ENCODE measurements around the gene PCBP1.
"Not testable (repeated sequence)": the region's sequence is repeated elsewhere in the genome, so short reads cannot be mapped to it uniquely, and the experiment has no call there.

PCBP1 gene

DNA sequence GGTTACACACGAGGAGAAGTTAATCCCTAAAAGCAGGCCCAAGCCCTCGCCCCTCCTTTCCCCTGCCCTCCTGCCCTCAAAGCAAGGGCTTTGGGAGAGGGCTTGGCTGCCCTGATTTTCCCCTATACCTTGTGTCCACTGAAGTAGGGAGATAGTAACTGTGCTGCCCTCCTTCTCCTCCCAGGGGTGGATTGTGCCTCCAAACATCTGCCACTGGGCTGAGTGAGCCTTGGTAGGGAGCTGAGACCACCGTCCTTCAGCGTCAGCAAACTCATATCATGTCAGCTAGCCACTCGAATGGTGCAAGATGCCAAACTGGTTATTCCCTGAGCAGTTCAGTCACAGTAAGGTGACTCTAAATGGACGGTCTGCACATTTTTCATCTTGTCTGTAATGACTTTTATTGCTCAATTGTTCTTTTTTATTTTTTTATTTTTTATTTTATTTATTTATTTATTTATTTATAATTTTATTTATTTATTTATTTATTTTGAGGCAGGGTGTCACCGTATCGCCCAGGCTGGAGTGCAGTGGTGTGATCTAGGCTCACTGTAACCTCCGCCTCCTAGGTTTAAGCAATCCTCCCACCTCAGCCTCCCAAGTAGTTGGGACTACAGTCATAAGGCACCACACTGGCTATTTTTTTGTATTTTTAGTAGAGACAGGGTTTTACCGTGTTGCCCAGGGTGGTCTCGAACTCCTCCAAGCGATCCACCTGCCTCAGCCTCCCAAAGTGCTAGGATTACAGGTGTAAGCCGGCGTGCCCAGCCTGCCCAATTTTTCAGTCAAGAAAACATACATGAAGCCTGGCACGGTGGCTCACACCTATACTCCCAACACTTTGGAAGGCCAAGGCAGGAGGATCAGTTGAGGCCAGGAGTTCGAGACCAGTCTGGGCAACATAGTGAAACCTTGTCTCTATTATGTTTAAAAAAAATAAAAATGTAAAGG lies 8.7 kb downstream of the PCBP1 start:
- no peak overlapping the region for H3K4me3 ChIP-seq (ENCODE audit: low read depth, low read length)

DNA sequence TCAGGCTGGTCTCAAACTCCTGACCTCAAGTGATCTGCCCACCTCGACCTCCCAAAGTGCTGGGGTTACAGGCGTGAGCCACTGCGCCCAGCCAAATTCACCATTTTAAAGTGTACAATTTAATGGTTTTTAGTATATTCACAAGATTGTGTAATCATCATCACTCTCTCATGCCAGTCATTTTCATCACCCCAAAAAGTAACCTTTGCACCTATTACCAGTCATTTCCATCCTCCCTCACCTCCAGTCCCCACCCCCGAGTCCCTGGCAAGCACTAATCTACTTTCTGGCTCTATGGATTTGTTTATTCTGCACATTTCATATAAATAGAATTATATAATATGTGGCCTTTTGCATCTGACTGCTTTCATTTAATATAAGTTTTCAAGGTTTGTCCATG lies 10.8 kb downstream of the PCBP1 start:
- no peak overlapping the region for H3K4me3 ChIP-seq (ENCODE audit: low read depth, low read length)

DNA sequence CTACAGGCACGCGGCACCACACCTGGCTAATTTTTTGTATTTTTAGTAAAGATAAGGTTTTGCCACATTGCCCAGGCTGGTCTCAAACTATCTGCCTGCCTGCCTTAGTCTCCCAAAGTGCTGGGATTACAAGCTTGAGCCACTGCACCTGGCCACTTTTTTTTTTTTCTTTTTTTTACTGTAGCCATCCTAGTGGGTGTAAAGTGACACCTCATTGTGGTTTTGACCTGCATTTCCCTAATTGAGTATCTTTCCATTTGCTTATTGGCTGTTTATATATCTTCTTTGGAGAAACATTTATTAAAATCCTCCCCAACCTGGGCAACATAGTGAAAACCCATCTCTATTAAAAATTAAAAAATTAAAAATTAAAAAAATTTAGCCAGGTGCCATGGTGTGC lies 12.0 kb downstream of the PCBP1 start:
- H3K4me3 ChIP-seq (ENCODE audit: low read depth, low read length) = no peak overlapping the region

- no peak overlapping the region for H3K4me3 ChIP-seq (ENCODE audit: low read depth, low read length)
Measured at GRCh38 chr2:70101174-70101573, 13.9 kb downstream of the PCBP1 start.

DNA sequence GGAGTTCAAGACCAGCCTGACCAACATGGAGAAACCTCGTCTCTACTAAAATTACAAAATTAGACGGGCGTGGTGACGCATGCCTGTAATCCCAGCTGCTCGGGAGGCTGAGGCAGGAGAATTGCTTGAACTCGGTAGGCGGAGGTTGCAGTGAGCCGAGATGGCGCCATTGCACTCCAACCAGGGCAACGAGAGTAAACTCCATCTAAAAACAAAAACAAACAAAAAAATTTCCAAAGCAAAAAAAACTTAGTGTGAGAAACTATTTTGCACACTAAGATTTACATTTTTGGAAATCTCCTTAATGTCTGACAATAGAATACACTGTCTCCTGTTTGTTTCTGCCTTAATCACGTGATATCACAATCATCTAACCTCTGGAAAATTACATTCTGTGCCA lies 14.4 kb downstream of the PCBP1 start:
- H3K4me3 ChIP-seq (ENCODE audit: low read depth, low read length) = not testable (repeated sequence)

GRCh38 chr2:70102323-70102905 lies 15.1 kb downstream of the PCBP1 start:
- H3K4me3 ChIP-seq (ENCODE audit: low read depth, low read length) = not testable (repeated sequence)

DNA sequence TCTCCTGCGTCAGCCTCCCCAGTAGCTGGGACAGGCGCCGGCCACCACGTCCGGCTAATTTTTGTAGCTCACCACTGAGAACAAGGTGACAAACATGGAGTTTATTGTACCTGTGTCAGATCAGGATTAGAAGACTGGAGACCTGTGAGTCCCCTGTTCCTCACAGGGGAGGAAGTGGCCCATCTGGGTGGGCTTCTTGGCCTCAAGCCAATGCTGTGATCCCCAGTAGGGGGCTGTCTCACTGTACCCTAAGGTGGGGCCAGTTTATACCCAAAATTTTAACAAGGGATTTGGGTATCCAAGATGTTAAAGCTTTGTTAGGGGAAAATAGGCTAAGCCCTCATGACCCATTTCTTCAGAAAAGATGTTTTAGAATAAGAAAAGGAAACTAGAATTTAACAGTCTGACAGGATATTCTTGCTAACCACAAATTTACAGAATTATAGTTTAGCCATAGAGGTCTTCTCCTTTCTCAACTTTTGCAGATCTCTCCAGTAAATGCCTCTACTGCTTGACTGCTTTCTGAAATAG lies 16.3 kb downstream of the PCBP1 start:
- no peak overlapping the region for H3K4me3 ChIP-seq (ENCODE audit: low read depth, low read length)

- no peak overlapping the region for H3K4me3 ChIP-seq (ENCODE audit: low read depth, low read length)
Measured at GRCh38 chr2:70104231-70105111, 17.2 kb downstream of the PCBP1 start.

DNA sequence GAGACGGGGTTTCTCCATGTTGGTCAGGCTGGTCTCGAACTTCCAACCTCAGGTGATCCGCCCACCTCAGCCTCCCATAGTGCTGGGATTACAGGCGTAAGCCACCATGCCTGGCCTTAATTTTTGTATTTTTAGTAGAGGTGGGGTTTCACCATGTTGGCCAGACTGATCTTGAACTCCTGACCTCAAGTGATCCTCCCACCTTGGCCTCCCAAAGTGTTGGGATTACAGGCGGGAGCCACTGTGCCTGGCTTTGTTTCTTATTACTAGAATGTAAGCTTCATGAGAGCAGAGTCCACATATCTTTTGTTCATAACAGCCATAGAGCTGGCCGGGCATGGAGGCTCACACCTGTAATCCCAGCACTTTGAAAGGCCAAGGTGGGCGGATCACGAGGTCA lies 18.9 kb downstream of the PCBP1 start:
- not testable (repeated sequence) for H3K4me3 ChIP-seq (ENCODE audit: low read depth, low read length)

DNA sequence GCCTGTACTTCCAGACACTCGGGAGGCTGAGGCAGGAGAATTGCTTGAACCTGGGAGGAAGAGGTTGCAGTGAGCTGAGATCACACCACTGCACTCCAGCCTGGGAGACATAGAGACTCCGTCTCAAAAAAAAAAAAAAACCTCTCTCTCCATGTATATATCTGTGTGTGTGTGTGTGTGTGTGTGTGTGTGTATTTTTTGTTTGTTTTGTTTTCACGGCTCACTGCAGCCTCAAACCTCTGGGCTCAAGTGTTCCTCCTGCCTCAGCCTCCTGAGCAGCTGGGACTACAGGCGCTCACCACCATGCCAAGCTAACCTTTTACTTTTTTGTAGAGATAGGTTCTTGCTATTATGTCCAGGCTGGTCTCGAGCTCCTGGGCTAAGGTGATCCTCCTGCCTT lies 23.1 kb downstream of the PCBP1 start:
- H3K4me3 ChIP-seq (ENCODE audit: low read depth, low read length) = not testable (repeated sequence)

DNA sequence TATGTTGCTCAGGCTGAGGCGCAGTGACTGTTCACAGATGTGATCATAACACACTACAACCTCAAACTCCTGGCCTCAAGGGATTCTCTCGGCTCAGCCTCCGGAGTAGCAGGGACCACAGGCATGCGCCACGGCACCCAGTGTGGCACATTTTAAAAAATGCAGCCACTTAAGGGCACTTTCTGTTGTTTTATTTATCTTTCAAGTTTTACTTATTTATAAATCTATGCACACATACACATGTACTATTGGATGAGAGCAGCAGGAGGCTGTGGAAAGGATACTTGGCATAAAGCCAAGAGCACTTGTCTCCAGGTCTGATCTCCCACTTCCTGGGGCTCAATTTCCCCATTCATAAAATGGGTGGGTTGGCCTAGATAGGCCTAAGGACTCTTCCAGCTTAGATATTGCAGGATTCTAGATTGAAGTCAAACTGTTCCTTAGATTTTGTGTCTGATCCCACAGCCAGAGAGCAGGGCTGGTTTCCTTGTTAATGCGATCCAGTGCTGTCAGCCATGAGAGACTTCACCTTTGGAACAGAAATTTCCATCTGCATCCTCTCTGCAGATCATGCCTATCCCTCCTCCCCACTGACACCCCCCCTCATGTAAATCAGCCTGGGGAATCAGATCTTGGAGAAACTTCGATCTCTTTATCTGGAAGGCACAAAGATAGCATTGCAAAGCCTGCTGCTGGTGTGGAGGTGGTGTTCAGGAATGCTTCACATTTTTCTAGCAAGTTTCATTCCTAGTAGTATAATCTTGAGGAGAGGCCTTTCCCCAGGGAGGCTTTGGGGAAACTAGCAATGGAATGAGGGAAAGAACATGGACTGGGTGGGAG lies 24.7 kb downstream of the PCBP1 start:
- H3K4me3 ChIP-seq (ENCODE audit: low read depth, low read length) = no peak overlapping the region

DNA sequence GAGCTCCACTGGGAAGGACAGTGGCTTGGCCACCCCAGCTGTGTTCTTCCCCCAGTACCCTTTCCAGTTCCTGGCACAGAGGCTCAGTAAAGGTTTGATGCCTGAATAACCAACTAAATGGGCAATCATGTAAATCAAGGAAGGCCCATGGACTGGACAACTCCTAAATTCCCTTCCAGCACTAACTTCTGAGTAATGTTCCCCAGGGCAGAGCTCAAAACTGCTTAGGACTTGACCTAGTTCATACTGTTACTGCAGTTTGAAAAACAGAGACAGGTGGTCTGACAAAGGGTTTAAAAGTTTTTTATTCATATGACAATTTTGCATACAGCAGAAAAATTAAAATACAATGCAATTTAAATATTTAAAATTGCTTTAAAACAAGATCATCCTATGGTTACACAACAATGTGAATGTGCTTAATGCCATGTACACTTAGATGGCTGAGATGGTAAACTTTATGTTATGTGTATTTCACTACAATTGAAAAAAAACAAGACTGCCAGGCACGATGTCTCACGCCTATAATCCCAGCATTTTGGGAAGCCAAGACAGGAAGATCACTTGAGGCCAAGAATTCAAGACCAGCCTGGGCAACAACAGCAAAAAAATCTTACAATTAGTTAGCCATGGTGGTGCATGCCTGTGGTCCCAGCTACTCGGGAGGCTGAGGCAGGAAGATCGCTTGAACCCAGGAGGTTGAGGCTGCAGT lies 26.2 kb downstream of the PCBP1 start:
- no peak overlapping the region for H3K4me3 ChIP-seq (ENCODE audit: low read depth, low read length)

- H3K4me3 ChIP-seq (ENCODE audit: low read depth, low read length) = no peak overlapping the region
Measured at GRCh38 chr2:70115646-70116442, 28.6 kb downstream of the PCBP1 start.

DNA sequence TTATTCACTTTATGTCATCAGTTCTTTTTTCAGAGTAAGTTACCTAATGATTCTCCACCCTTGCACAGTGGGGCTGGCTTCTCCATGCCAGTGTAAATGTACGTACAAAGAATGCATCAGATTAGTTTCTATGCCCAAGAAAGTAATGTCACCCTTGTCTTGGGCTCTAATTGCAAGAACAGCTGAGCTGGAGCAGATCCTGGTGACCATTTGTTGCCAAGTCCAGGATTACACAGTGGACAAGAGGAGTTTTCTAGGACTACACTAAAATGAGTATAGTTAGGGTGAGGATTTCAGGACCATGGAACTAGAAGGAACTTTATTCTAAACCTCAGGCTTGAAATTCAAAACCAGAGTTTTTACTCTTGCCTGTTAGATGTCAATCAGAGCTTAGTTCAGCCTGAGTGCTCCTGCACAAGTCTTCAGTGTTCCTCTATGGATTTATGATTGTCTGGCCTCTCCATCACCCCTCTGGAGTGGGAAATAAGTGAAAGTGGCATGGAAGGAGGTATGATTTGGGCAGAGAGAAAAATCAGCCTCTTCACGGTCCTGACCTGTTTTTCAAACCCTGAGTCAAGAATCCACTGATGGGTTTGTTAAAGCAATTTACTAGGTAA lies 29.8 kb downstream of the PCBP1 start:
- no peak overlapping the region for H3K4me3 ChIP-seq (ENCODE audit: low read depth, low read length)

- no peak overlapping the region for H3K4me3 ChIP-seq (ENCODE audit: low read depth, low read length)
Measured at GRCh38 chr2:70118798-70119454, 31.6 kb downstream of the PCBP1 start.

DNA sequence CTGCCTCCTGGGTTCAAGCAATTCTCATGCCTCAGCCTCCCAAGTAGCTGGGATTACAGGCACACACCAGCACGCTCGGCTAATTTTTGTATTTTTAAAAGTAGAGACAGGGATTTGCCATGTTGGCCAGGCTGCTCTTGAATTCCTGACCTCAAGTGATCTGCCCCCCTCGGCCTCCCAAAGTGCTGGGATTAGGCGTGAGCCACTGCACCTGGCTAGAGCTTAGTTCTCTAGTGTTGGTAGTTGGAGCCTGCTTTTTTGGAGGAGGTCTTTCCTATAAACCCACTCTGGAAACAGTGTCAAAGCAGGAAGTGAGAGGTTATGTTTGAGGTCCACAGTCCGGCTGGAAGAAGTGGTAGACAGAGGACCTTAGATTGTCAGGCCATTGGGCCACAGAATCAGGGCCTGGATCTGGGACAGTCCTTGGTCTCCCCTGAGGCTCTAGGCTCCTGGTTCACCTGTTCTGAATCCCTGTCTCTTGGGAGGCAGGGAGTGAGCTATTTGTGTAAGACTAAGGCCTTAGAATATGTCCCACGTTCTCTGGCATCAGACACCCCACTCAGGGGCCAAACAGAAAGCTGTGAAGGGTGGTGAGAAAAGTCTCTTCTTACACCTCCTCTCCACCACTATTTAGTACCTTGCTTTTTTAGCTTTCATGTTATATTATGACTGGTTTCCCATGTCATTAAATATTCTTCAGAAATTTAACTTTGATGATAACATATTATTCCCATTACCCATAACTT lies 34.5 kb downstream of the PCBP1 start:
- H3K4me3 ChIP-seq (ENCODE audit: low read depth, low read length) = no peak overlapping the region

DNA sequence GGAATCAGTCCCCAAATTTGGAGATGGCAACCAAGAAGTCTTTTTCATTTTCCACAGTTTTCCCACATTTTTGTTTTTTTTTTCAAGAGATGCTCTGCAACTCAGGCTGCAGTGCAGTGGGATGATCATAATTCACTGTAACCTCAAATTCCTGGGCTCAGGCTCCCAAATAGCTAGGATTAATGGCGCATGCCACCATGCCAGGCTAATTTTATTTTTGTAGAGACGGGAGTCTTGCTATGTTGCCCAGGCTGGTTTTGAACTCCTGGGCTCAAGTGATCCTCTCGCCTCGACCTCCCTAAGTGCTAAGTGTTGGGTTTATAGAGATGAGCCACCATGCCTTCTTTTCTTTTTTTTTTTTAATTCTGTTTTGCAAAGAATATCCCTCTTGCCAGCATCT lies 35.2 kb downstream of the PCBP1 start:
- no peak overlapping the region for H3K4me3 ChIP-seq (ENCODE audit: low read depth, low read length)
